Neural progenitor cell (in vitro differentiated cells): ENCODE measurements around the gene CORO6. TPM values are rescaled to one million over a fixed set of nuclear protein-coding genes. Genes with fewer than 3 reads are reported as not detected.

Experiments
- DNase-seq: peaks from one replicate; pipeline ENCODE4 v3.0.0-alpha.2; 2016; ENCODE audit warnings: low spot score
- H2AFZ ChIP-seq: fragments of 200-600 bp; sonication (generic); replicated peaks from 2 replicates; pipeline ENCODE4 v1.6.1; 2016; ENCODE audit warnings: antibody characterized with exemption
- H3F3A ChIP-seq: fragments of 200-600 bp; sonication (generic); 2 replicates; pipeline ENCODE4 v1.6.1; 2016; ENCODE audit warnings: antibody characterized with exemption, low read depth
- H3K27ac ChIP-seq: fragments of 200-600 bp; sonication (generic); 2 replicates; pipeline ENCODE4 v1.5.1; 2016; ENCODE audit warnings: mild to moderate bottlenecking
- H3K27me3 ChIP-seq: fragments of 200-600 bp; sonication (generic); 2 replicates; pipeline ENCODE4 v1.6.1; 2016; ENCODE audit warnings: mild to moderate bottlenecking, moderate library complexity
- H3K36me3 ChIP-seq: fragments of 200-600 bp; sonication (generic); 2 replicates; pipeline ENCODE4 v1.5.1; 2016
- H3K4me1 ChIP-seq: fragments of 200-600 bp; sonication (generic); 2 replicates; pipeline ENCODE4 v1.6.1; 2016; ENCODE audit warnings: mixed run types
- H3K4me2 ChIP-seq: fragments of 200-600 bp; sonication (generic); 2 replicates; pipeline ENCODE4 v1.6.1; 2016
- H3K4me3 ChIP-seq: fragments of 200-600 bp; sonication (generic); 2 replicates; pipeline ENCODE4 v1.5.1; 2016
- H3K79me2 ChIP-seq: fragments of 200-600 bp; sonication (generic); 2 replicates; pipeline ENCODE4 v1.6.1; 2016; ENCODE audit warnings: low read depth
- H3K9ac ChIP-seq: fragments of 200-600 bp; sonication (generic); 2 replicates; pipeline ENCODE4 v1.6.1; 2016
- H3K9me3 ChIP-seq: fragments of 200-600 bp; sonication (generic); 2 replicates; pipeline ENCODE4 v1.5.1; 2016; ENCODE audit warnings: low read depth
- H4K20me1 ChIP-seq: fragments of 200-600 bp; sonication (generic); 2 replicates; pipeline ENCODE4 v1.6.1; 2016; ENCODE audit warnings: low read depth
- H3K27ac Mint-ChIP-seq: 3 replicates; pipeline ENCODE4 v1.8.0; 2021; ENCODE audit warnings: mixed read lengths
- H3K27me3 Mint-ChIP-seq: 2 replicates; pipeline ENCODE4 v1.8.0; 2022; ENCODE audit warnings: low read depth, mild to moderate bottlenecking, inconsistent platforms, moderate library complexity, mixed read lengths; ENCODE audit not compliant: insufficient read depth
- H3K36me3 Mint-ChIP-seq: 3 replicates; pipeline ENCODE4 v1.8.0; 2021; ENCODE audit warnings: mixed read lengths
- H3K4me1 Mint-ChIP-seq: 3 replicates; pipeline ENCODE4 v1.8.0; 2021; ENCODE audit warnings: mixed read lengths
- H3K4me3 Mint-ChIP-seq: 3 replicates; pipeline ENCODE4 v1.8.0; 2021; ENCODE audit warnings: mild to moderate bottlenecking, moderate library complexity, mixed read lengths
- H3K9me3 Mint-ChIP-seq: 3 replicates; pipeline ENCODE4 v1.8.0; 2020; ENCODE audit warnings: mixed read lengths
- EZH2 ChIP-seq: fragments of 200-600 bp; sonication (generic); IDR thresholded peaks from 2 replicates; pipeline ENCODE4 v1.6.1; 2017; ENCODE audit warnings: antibody characterized with exemption, mild to moderate bottlenecking, moderate library complexity
- EZH2phosphoT487 ChIP-seq: fragments of 200-600 bp; sonication (generic); IDR thresholded peaks from 2 replicates; pipeline ENCODE4 v1.6.1; 2017; ENCODE audit warnings: antibody characterized with exemption
- total RNA-seq: library from RNA; depleted of rRNA; stranded (reverse); fragments of >200 nt; gene quantifications from 2 replicates; pipeline ENCODE4 v1.2.3, GENCODE V29; 2015; ENCODE audit warnings: low replicate concordance
- TF ChIP-seq, protein P1 (sequence below): fragments of 200-600 bp; sonication (generic); IDR thresholded peaks from 2 replicates; pipeline ENCODE4 v1.5.1; 2017; ENCODE audit warnings: antibody characterized with exemption, mild to moderate bottlenecking

Gene CORO6
- total RNA-seq, 1 donor from 2014 or later: 3.9 TPM

DNA sequence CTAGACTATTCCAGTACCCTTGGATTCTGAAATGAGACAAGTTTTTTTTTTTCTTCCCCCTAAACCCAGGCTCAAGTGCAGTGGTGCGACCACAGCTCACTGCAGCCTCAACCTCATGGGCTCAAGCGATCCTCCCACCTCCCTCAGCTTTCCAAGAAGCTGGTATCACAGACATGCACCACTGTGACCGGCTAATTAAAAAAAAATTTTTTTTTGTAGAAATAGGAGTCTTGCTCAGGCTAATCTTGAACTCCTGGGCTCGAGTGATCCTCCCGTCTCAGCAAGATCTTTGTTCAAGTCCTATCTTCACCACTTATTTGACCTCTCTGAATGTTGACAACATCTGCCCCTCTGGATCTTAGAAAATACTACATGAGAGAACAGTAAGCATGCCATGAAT is 26.6 kb upstream of the CORO6 start:
- no peak overlapping the region for H3K4me3 ChIP-seq
- H2AFZ ChIP-seq: no peak overlapping the region
- H3K4me1 ChIP-seq: no peaks in the 10 kb centered on the region
- H3K27ac ChIP-seq: no peak overlapping the region
- no peaks in the 10 kb centered on the region for H3F3A ChIP-seq
- Mint-ChIP-seq H3K27me3 (no peaks in the 10 kb centered on the region), H3K4me1 (no peaks in the 10 kb centered on the region), H3K4me3 (no peak overlapping the region), H3K27ac (no peak overlapping the region), H3K36me3 (peaks cover 15% of the 10 kb centered on the region), H3K9me3 (no peaks in the 10 kb centered on the region)
- no peak overlapping the region for H3K9ac ChIP-seq
- no peak for TF ChIP-seq EZH2
- no peaks in the 10 kb centered on the region for H3K9me3 ChIP-seq
- H3K4me2 ChIP-seq: no peak overlapping the region
- H3K79me2 ChIP-seq: no peaks in the 10 kb centered on the region
- no peaks in the 10 kb centered on the region for H3K27me3 ChIP-seq
- no peak for DNase-seq
- no peaks in the 10 kb centered on the region for H4K20me1 ChIP-seq
- no peaks in the 10 kb centered on the region for H3K36me3 ChIP-seq

DNA sequence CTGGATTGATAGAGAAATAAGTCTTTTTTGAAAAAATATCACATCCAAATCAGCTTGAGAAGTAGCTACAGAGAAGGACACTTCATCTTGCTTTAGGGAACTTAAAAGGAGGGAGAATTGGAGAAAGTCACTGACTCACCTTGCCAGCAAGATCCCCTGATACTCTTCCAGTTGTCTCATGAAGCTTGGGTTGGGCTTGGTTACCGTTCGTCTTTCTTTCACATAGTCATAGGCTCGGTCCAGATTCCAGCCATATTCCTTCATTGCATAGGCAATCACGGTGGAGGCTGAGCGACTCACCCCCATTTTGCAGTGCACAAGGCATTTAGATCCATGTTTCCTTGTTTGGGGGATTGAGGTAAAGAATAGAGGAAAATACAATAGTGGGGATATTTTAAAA is 25.3 kb upstream of the CORO6 start:
- no peaks in the 10 kb centered on the region for H3K9me3 ChIP-seq
- no peaks in the 10 kb centered on the region for H3K27me3 Mint-ChIP-seq
- no peaks in the 10 kb centered on the region for H3K36me3 ChIP-seq
- no peak overlapping the region for H3K4me3 Mint-ChIP-seq
- H3K4me3 ChIP-seq: no peak overlapping the region
- H3K4me1 Mint-ChIP-seq: peaks cover under 1% of the 10 kb centered on the region
- H3K27ac Mint-ChIP-seq: no peak overlapping the region
- H3K9ac ChIP-seq: no peak overlapping the region
- H3K79me2 ChIP-seq: no peaks in the 10 kb centered on the region
- DNase-seq: no peak
- H3K27me3 ChIP-seq: no peaks in the 10 kb centered on the region
- peaks cover 15% of the 10 kb centered on the region for H3K36me3 Mint-ChIP-seq
- no peaks in the 10 kb centered on the region for H3K9me3 Mint-ChIP-seq
- no peaks in the 10 kb centered on the region for H4K20me1 ChIP-seq
- no peak overlapping the region for H3K4me2 ChIP-seq
- TF ChIP-seq EZH2 (no peak), EZH2phosphoT487 (no peak)
- TF ChIP-seq, protein P1, sequence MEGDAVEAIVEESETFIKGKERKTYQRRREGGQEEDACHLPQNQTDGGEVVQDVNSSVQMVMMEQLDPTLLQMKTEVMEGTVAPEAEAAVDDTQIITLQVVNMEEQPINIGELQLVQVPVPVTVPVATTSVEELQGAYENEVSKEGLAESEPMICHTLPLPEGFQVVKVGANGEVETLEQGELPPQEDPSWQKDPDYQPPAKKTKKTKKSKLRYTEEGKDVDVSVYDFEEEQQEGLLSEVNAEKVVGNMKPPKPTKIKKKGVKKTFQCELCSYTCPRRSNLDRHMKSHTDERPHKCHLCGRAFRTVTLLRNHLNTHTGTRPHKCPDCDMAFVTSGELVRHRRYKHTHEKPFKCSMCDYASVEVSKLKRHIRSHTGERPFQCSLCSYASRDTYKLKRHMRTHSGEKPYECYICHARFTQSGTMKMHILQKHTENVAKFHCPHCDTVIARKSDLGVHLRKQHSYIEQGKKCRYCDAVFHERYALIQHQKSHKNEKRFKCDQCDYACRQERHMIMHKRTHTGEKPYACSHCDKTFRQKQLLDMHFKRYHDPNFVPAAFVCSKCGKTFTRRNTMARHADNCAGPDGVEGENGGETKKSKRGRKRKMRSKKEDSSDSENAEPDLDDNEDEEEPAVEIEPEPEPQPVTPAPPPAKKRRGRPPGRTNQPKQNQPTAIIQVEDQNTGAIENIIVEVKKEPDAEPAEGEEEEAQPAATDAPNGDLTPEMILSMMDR: no peak
- H3K4me1 ChIP-seq: no peaks in the 10 kb centered on the region
- H3K27ac ChIP-seq: no peak overlapping the region
- no peak overlapping the region for H2AFZ ChIP-seq
- no peaks in the 10 kb centered on the region for H3F3A ChIP-seq

- Histone ChIP-seq H3K27ac (no peak overlapping the region), H3K9ac (no peak overlapping the region), H3K79me2 (no peaks in the 10 kb centered on the region), H3K27me3 (no peaks in the 10 kb centered on the region), H3K36me3 (no peaks in the 10 kb centered on the region), H3K9me3 (no peaks in the 10 kb centered on the region), H3F3A (no peaks in the 10 kb centered on the region), H4K20me1 (no peaks in the 10 kb centered on the region), H3K4me3 (no peak overlapping the region), H2AFZ (no peak overlapping the region), H3K4me1 (peaks cover 8% of the 10 kb centered on the region), H3K4me2 (no peak overlapping the region)
- TF ChIP-seq EZH2phosphoT487: no peak
- TF ChIP-seq, protein P1: no peak
- TF ChIP-seq EZH2: no peak
- peaks cover 15% of the 10 kb centered on the region for H3K36me3 Mint-ChIP-seq
- peaks cover 11% of the 10 kb centered on the region for H3K4me1 Mint-ChIP-seq
- DNase-seq: no peak
- no peak overlapping the region for H3K4me3 Mint-ChIP-seq
- no peaks in the 10 kb centered on the region for H3K27me3 Mint-ChIP-seq
- no peak overlapping the region for H3K27ac Mint-ChIP-seq
- no peaks in the 10 kb centered on the region for H3K9me3 Mint-ChIP-seq
Measured at GRCh38 chr17:29645515-29646051, 22.9 kb upstream of the CORO6 start.

DNA sequence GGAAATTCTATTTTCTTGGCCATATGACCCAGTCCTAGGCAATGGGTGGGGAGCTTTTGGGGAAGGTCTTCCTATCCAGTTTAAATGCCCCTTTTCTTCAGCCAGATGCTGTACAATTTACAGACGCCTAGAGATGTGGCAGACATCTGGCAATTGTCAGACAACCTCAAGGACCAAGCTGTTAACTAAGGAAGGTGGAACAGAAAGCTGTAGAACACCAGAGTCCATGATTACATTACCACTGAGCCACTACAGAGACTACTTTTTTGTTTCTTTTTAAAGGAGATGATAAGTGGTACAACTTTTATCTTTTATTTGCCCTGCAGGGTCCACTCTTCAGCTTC is 21.1 kb upstream of the CORO6 start:
- no peak overlapping the region for H3K4me3 Mint-ChIP-seq
- Histone ChIP-seq H2AFZ (no peak overlapping the region), H3K4me3 (no peak overlapping the region), H3K27ac (no peak overlapping the region), H3K4me1 (peaks cover 8% of the 10 kb centered on the region), H3F3A (peaks cover 4% of the 10 kb centered on the region), H4K20me1 (no peaks in the 10 kb centered on the region), H3K9ac (no peak overlapping the region), H3K4me2 (no peak overlapping the region), H3K27me3 (no peaks in the 10 kb centered on the region), H3K9me3 (no peaks in the 10 kb centered on the region), H3K36me3 (no peaks in the 10 kb centered on the region), H3K79me2 (no peaks in the 10 kb centered on the region)
- TF ChIP-seq EZH2phosphoT487 (no peak), EZH2 (no peak)
- TF ChIP-seq, protein P1: no peak
- H3K4me1 Mint-ChIP-seq: peaks cover 21% of the 10 kb centered on the region
- peaks cover 2% of the 10 kb centered on the region for H3K27me3 Mint-ChIP-seq
- no peak overlapping the region for H3K27ac Mint-ChIP-seq
- peaks cover 15% of the 10 kb centered on the region for H3K36me3 Mint-ChIP-seq
- no peak for DNase-seq
- H3K9me3 Mint-ChIP-seq: no peaks in the 10 kb centered on the region
